Measurements from ENCODE around the gene RBM33.

RBM33 gene

DNA sequence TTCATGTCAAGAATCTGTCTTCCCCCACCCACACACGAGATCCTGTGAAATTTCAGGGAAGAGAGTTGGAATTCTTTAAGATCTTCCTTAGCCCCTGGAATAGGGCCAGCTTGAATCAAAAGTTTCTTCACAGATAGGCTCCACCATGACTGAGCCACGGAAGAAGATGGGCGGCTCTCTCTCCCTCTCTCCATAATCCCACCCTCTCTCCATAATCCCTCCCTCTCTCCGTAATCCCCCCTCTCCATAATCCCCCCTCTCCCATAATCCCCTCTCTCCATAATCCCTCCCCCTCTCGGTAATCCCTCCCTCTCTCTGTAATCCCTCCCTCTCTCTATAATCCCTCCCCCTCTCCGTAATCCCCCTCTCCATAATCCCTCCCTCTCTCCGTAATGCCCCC is 147.4 kb downstream of the RBM33 start:
- no peak overlapping the region for H3K27ac Mint-ChIP-seq
- no peak overlapping the region for H3K4me3 Mint-ChIP-seq
- peaks cover 5% of the 10 kb centered on the region for H3K4me1 Mint-ChIP-seq
- H3K9me3 Mint-ChIP-seq: peaks cover 4% of the 10 kb centered on the region
- TF ChIP-seq, protein P1, sequence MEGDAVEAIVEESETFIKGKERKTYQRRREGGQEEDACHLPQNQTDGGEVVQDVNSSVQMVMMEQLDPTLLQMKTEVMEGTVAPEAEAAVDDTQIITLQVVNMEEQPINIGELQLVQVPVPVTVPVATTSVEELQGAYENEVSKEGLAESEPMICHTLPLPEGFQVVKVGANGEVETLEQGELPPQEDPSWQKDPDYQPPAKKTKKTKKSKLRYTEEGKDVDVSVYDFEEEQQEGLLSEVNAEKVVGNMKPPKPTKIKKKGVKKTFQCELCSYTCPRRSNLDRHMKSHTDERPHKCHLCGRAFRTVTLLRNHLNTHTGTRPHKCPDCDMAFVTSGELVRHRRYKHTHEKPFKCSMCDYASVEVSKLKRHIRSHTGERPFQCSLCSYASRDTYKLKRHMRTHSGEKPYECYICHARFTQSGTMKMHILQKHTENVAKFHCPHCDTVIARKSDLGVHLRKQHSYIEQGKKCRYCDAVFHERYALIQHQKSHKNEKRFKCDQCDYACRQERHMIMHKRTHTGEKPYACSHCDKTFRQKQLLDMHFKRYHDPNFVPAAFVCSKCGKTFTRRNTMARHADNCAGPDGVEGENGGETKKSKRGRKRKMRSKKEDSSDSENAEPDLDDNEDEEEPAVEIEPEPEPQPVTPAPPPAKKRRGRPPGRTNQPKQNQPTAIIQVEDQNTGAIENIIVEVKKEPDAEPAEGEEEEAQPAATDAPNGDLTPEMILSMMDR (IDR thresholded peaks at IDR 0.05; ENCODE audit: unreplicated experiment in 3 of 3): no peak
- peaks cover 36% of the 10 kb centered on the region for H3K27me3 Mint-ChIP-seq (ENCODE audit: low read depth)
- H3K36me3 Mint-ChIP-seq (ENCODE audit: low read depth): no peaks in the 10 kb centered on the region

DNA sequence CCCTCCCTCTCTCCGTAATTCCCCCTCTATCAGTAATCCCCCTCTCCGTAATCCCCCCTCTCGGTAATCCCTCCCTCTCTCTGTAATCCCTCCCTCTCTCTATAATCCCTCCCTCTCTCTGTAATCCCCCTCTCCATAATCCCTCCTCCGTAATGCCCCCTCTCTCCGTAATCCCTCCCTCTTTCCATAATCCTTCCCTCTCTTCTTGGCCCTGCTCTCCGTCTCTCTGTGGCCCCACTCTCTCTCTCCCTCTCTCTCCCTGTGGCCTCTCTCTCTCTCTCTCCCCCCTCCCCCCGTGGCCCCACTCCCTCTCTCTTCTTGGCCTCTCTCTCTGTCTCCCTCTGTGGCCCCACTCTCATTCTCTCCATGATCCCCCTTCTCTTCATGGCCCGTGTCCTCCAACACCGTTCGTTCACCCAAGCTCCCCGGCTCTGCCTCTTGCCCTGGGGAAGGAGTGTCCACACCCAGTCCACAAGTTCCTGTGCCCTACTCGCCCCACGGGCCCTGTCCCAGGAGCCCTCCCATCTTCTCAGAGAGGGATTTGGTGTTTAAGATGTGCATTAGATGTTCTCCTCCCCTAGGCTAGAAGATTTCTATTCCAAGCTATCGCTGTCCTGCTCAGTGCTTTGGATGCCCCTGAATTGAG is 148.0 kb downstream of the RBM33 start:
- Mint-ChIP-seq H3K4me1 (peaks cover 5% of the 10 kb centered on the region), H3K27ac (no peak overlapping the region), H3K27me3 (ENCODE audit: low read depth) (peaks cover 37% of the 10 kb centered on the region), H3K4me3 (no peak overlapping the region), H3K36me3 (ENCODE audit: low read depth) (no peaks in the 10 kb centered on the region), H3K9me3 (peaks cover 4% of the 10 kb centered on the region)
- TF ChIP-seq, protein P1 (IDR thresholded peaks at IDR 0.05; ENCODE audit: unreplicated experiment in 3 of 3): no peak

DNA sequence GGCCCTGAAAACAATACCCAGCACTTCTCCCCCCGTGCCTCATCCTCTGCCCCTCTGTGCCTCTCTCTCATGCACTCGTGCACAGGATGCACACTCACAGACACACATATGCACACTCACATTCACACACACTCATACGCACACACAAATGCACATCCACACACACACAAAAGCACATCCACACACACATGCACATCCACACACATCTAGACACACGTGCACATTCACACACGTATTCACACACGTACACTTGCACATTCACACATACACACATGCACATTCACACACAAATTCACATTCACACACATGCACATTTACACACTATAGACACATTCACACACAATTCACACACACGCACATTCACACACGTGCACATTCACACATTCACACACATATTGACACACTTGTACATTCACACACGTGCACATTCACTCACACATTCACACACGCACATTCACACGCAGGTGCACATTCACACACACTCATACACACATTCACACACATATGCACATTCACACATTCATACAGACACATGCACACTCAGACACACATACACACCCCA is 148.6 kb downstream of the RBM33 start:
- TF ChIP-seq, protein P1 (IDR thresholded peaks at IDR 0.05; ENCODE audit: unreplicated experiment in 3 of 3): no peak
- peaks cover 4% of the 10 kb centered on the region for H3K9me3 Mint-ChIP-seq
- no peaks in the 10 kb centered on the region for H3K4me1 Mint-ChIP-seq
- H3K36me3 Mint-ChIP-seq (ENCODE audit: low read depth): no peaks in the 10 kb centered on the region
- no peak overlapping the region for H3K4me3 Mint-ChIP-seq
- H3K27ac Mint-ChIP-seq: no peak overlapping the region
- H3K27me3 Mint-ChIP-seq (ENCODE audit: low read depth): peaks cover 39% of the 10 kb centered on the region

DNA sequence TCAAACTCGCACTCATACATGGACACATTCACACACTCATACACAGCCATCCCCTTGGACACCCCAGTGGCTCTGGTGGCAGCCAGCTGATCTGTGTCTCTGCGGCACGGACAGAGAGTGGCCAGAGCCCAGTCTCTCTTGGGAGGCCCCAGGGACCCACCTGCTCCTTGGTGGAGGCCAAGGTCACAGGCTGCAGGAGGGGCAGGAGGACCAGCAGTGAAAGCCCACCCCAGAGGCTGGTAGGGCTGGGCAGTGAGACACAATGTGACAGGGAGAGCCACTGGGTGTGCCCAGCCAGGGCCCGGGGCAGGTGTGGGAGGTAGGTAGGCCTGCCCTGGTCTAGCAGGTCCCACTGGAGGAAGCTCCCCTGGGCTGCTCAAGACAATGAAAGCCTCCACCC is 149.3 kb downstream of the RBM33 start:
- H3K36me3 Mint-ChIP-seq (ENCODE audit: low read depth): no peaks in the 10 kb centered on the region
- TF ChIP-seq, protein P1 (IDR thresholded peaks at IDR 0.05; ENCODE audit: unreplicated experiment in 3 of 3): no peak
- H3K4me3 Mint-ChIP-seq: no peak overlapping the region
- H3K4me1 Mint-ChIP-seq: no peaks in the 10 kb centered on the region
- H3K27ac Mint-ChIP-seq: no peak overlapping the region
- H3K9me3 Mint-ChIP-seq: peaks cover 4% of the 10 kb centered on the region
- H3K27me3 Mint-ChIP-seq (ENCODE audit: low read depth): peaks cover 45% of the 10 kb centered on the region

DNA sequence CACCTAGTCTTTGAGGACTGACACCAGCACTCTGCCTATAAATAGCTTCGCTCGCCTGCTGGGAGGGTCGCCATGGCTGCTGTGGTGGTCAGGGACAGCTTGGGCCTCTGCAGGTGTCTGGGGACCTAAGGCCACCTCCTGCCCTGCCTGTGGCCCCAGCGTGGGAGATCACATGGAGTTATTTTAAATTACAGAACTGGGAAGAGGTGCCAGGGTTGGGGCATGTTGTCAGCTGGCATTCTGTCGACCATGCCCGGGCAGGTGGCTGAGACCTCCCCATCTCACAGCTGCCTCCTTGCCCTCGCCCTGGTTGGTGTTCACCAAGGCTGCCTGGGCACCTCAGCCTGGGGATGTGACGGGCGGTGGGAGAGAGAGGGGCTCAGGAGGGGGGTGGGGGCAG is 149.7 kb downstream of the RBM33 start:
- H3K9me3 Mint-ChIP-seq: peaks cover 4% of the 10 kb centered on the region
- peaks cover 50% of the 10 kb centered on the region for H3K27me3 Mint-ChIP-seq (ENCODE audit: low read depth)
- no peaks in the 10 kb centered on the region for H3K4me1 Mint-ChIP-seq
- no peaks in the 10 kb centered on the region for H3K36me3 Mint-ChIP-seq (ENCODE audit: low read depth)
- no peak overlapping the region for H3K4me3 Mint-ChIP-seq
- TF ChIP-seq, protein P1 (IDR thresholded peaks at IDR 0.05; ENCODE audit: unreplicated experiment in 3 of 3): no peak
- no peak overlapping the region for H3K27ac Mint-ChIP-seq

DNA sequence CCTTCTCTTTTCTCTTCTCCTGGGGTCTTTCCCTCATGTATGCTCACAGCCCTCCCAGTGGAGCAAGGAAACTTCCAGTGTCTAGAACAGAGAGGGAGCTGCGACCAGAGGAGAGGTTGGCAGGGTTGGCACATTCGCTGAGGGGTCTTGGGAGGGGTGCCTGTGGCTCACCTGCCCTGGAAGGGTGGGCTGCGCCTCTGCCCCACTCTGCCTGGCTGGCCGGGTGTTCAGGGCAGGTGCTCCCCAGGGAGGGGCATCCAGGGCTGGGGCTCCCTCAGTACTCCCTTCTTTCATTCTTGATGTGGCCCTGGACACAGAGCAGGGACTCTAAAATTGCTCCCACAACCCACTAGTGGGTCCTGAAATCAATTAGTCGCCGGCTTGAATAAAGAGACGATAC is 150.9 kb downstream of the RBM33 start:
- Mint-ChIP-seq H3K36me3 (ENCODE audit: low read depth) (no peaks in the 10 kb centered on the region), H3K27ac (no peak overlapping the region), H3K4me3 (no peak overlapping the region), H3K4me1 (no peaks in the 10 kb centered on the region), H3K9me3 (peaks cover 4% of the 10 kb centered on the region), H3K27me3 (ENCODE audit: low read depth) (peaks cover 62% of the 10 kb centered on the region)
- TF ChIP-seq, protein P1 (IDR thresholded peaks at IDR 0.05; ENCODE audit: unreplicated experiment in 3 of 3): no peak
